ENCODE measurements around the gene CSTB. TPM values are rescaled to one million over a fixed set of nuclear protein-coding genes. Genes with fewer than 3 reads are reported as not detected.

The CSTB gene
- total RNA-seq, 1 experiment from 2014 or later, result 136 TPM

GRCh38 chr21:43763901-43764523, 12.1 kb downstream of the CSTB start:
- Histone ChIP-seq H3F3A (ENCODE audit: insufficient read depth, low read depth) (peaks cover 40% of the 10 kb centered on the region), H3K27me3 (ENCODE audit: insufficient read depth, low read depth) (no peaks in the 10 kb centered on the region), H3K9me2 (ENCODE audit: insufficient read depth) (no peaks in the 10 kb centered on the region), H3K27ac (peak overlapping the region; percentile 47), H3K4me2 (no peak overlapping the region), H2AFZ (no peak overlapping the region), H3K4me3 (no peak overlapping the region), H3K79me2 (ENCODE audit: low read depth) (no peaks in the 10 kb centered on the region), H3K4me1 (replicated peaks; ENCODE audit: insufficient read depth) (peaks cover 20% of the 10 kb centered on the region), H3K9me3 (ENCODE audit: insufficient read depth, low read depth) (no peaks in the 10 kb centered on the region), H3K36me3 (ENCODE audit: low read depth) (no peaks in the 10 kb centered on the region), H4K20me1 (ENCODE audit: insufficient read depth) (no peaks in the 10 kb centered on the region)
- CTCF ChIA-PET, result no interaction called here
- no peak for TF ChIP-seq CTCF (conservative IDR thresholded peaks at IDR 0.05)
- TF ChIP-seq EZH2 (IDR thresholded peaks at IDR 0.05; ENCODE audit: low read depth), result no peak
- intact Hi-C loops (cut with micrococcal nuclease; ENCODE audit: unreplicated experiment), result no loop called here
- POLR2A ChIA-PET (ENCODE audit: unreplicated experiment), result interaction anchor here (0.7 kb wide), 1 partner anchor 133 kb away, joined by 3 read pairs; no protein-coding TSS in a partner anchor
- no TSS peak for BruUV-seq (replicated peaks)
- DNase-seq, result no peak

DNA sequence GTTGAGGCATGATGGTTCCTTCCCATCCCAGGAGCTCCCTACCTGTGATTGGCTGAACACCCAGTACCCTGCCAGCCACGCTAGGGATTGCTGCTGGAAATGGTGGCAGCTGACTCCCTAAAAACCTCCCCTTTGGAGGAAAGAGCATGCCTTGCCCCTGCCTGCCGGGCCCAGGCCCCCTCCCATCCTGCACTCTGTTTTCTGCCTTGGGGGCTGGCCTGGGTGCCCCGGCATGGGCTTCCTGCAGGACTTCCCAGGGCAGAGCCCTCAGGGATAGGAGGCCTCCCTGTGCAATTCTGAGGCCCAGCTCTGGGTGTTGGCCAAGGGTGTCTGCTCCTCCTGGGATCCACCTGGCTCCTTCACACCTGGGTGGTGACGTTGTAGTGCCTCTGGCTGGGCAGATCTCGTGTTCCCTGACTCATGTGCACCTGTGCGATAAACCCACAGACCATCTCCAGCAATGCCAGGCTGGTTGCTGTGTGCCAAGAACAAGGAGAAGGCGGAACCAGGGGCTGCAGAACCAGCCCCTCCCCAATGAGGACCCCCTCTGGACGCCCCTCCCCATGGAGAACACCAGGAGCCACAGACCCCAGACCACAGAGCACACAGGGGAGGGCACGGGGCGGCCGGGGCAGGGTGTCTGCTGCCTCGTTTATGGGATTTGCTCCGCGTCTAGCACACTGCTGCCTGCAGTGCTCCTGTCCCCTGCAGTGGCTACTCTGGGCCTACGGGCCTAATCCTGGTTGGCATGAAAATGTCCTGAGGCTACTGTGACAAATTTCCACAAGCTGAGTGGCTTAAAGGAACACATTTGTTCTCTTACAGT, 13.6 kb downstream of the CSTB start:
- intact Hi-C loops (cut with micrococcal nuclease; ENCODE audit: unreplicated experiment), result no loop called here
- no peaks in the 10 kb centered on the region for H4K20me1 ChIP-seq (ENCODE audit: insufficient read depth)
- peaks cover 33% of the 10 kb centered on the region for H3F3A ChIP-seq (ENCODE audit: insufficient read depth, low read depth)
- no peak for TF ChIP-seq EZH2 (IDR thresholded peaks at IDR 0.05; ENCODE audit: low read depth)
- TF ChIP-seq CTCF (conservative IDR thresholded peaks at IDR 0.05), result no peak
- no peak overlapping the region for H3K4me2 ChIP-seq
- no peak overlapping the region for H3K27ac ChIP-seq
- POLR2A ChIA-PET (ENCODE audit: unreplicated experiment), result no interaction called here
- H3K4me1 ChIP-seq (replicated peaks; ENCODE audit: insufficient read depth), result peaks cover 7% of the 10 kb centered on the region
- no peaks in the 10 kb centered on the region for H3K27me3 ChIP-seq (ENCODE audit: insufficient read depth, low read depth)
- no peaks in the 10 kb centered on the region for H3K79me2 ChIP-seq (ENCODE audit: low read depth)
- H3K9me2 ChIP-seq (ENCODE audit: insufficient read depth), result no peaks in the 10 kb centered on the region
- H3K36me3 ChIP-seq (ENCODE audit: low read depth), result no peaks in the 10 kb centered on the region
- H3K9me3 ChIP-seq (ENCODE audit: insufficient read depth, low read depth), result no peaks in the 10 kb centered on the region
- BruUV-seq (replicated peaks), result no TSS peak
- peak in 1 of 2 experiments; percentile 44 for DNase-seq
- no peak overlapping the region for H2AFZ ChIP-seq
- no peak overlapping the region for H3K4me3 ChIP-seq
- CTCF ChIA-PET, result no interaction called here

GRCh38 chr21:43761886-43762285, 14.2 kb downstream of the CSTB start:
- BruUV-seq (replicated peaks), result no TSS peak
- intact Hi-C loops (cut with micrococcal nuclease; ENCODE audit: unreplicated experiment), result no loop called here
- TF ChIP-seq EZH2 (IDR thresholded peaks at IDR 0.05; ENCODE audit: low read depth) (no peak), CTCF (conservative IDR thresholded peaks at IDR 0.05) (no peak)
- no peaks in the 10 kb centered on the region for H3K27me3 ChIP-seq (ENCODE audit: insufficient read depth, low read depth)
- H3K79me2 ChIP-seq (ENCODE audit: low read depth), result no peaks in the 10 kb centered on the region
- no peak overlapping the region for H3K4me3 ChIP-seq
- CTCF ChIA-PET, result no interaction called here
- no peak overlapping the region for H3K27ac ChIP-seq
- no peaks in the 10 kb centered on the region for H3K9me2 ChIP-seq (ENCODE audit: insufficient read depth)
- DNase-seq, result no peak
- H3K4me1 ChIP-seq (replicated peaks; ENCODE audit: insufficient read depth), result 0 out of 2 replicates have a peak, but pooled peaks cover under 1% of the 10 kb centered on the region
- H3K9me3 ChIP-seq (ENCODE audit: insufficient read depth, low read depth), result no peaks in the 10 kb centered on the region
- no peaks in the 10 kb centered on the region for H4K20me1 ChIP-seq (ENCODE audit: insufficient read depth)
- H2AFZ ChIP-seq, result no peak overlapping the region
- POLR2A ChIA-PET (ENCODE audit: unreplicated experiment), result no interaction called here
- H3K36me3 ChIP-seq (ENCODE audit: low read depth), result no peaks in the 10 kb centered on the region
- H3F3A ChIP-seq (ENCODE audit: insufficient read depth, low read depth), result peaks cover 29% of the 10 kb centered on the region
- H3K4me2 ChIP-seq, result no peak overlapping the region
